ENCODE results near the gene AKAP8L.
"Not testable (repeated sequence)": the region's sequence is repeated elsewhere in the genome, so short reads cannot be mapped to it uniquely, and the experiment has no call there.

DNA sequence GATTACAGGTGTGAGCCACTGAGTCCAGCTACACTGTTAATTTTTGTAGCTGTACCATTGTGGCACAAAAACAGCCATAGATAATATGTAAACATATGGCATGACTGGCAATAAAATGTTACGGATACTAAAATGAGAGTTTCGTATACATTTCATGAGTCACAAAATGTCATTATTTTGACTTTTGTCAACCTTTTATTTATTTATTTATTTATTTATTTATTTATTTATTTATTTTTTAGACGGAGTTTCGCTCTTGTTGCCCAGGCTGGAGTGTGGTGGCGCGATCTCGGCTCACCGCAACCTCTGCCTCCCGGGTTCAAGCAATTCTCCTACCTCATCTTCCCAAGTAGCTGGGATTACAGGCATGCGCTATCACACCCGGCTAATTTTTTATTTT lies 77.5 kb downstream of the AKAP8L start:
- TF ChIP-seq, protein P1, sequence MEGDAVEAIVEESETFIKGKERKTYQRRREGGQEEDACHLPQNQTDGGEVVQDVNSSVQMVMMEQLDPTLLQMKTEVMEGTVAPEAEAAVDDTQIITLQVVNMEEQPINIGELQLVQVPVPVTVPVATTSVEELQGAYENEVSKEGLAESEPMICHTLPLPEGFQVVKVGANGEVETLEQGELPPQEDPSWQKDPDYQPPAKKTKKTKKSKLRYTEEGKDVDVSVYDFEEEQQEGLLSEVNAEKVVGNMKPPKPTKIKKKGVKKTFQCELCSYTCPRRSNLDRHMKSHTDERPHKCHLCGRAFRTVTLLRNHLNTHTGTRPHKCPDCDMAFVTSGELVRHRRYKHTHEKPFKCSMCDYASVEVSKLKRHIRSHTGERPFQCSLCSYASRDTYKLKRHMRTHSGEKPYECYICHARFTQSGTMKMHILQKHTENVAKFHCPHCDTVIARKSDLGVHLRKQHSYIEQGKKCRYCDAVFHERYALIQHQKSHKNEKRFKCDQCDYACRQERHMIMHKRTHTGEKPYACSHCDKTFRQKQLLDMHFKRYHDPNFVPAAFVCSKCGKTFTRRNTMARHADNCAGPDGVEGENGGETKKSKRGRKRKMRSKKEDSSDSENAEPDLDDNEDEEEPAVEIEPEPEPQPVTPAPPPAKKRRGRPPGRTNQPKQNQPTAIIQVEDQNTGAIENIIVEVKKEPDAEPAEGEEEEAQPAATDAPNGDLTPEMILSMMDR (IDR thresholded peaks at IDR 0.05 in 8 of 11, conservative IDR thresholded peaks at IDR 0.05 in 3 of 11), result not testable (repeated sequence)
- not testable (repeated sequence) for TF ChIP-seq POLR2A, POLR2AphosphoS5 (IDR thresholded peaks at IDR 0.05)

Data from spleen (tissue), 7 donors.